ENCODE measurements around the gene MYBBP1A.

Gene MYBBP1A

GRCh38 chr17:4536259-4536741 is 18.9 kb downstream of the MYBBP1A start:
- TF ChIP-seq EZH2phosphoT487 (IDR thresholded peaks at IDR 0.05; ENCODE audit: low read depth) (no peak), CTCF (IDR thresholded peaks at IDR 0.05; ENCODE audit: low read depth, low read length) (no peak)
- Histone ChIP-seq H2AFZ (ENCODE audit: low read depth, low read length) (no peak overlapping the region), H3K4me3 (ENCODE audit: low read length) (no peak overlapping the region), H3K36me3 (replicated peaks; ENCODE audit: low read depth, low read length) (no peaks in the 10 kb centered on the region), H3K4me1 (ENCODE audit: low read length) (no peaks in the 10 kb centered on the region), H3K9me3 (ENCODE audit: insufficient read depth, low read length) (no peaks in the 10 kb centered on the region), H4K20me1 (ENCODE audit: insufficient read depth, low read length) (peaks cover 14% of the 10 kb centered on the region), H3K79me2 (ENCODE audit: low read length) (no peaks in the 10 kb centered on the region), H3K27ac (ENCODE audit: low read length) (no peak overlapping the region), H3K9ac (ENCODE audit: low read length) (no peak overlapping the region), H3K27me3 (ENCODE audit: low read depth, low read length) (no peaks in the 10 kb centered on the region), H3K4me2 (ENCODE audit: low read length) (no peak overlapping the region)

GRCh38 chr17:4535667-4536258 is 19.4 kb downstream of the MYBBP1A start:
- no peaks in the 10 kb centered on the region for H3K4me1 ChIP-seq (ENCODE audit: low read length)
- peaks cover 14% of the 10 kb centered on the region for H4K20me1 ChIP-seq (ENCODE audit: insufficient read depth, low read length)

GRCh38 chr17:4534928-4535666 is 20.1 kb downstream of the MYBBP1A start:
- Histone ChIP-seq H3K9ac (ENCODE audit: low read length) (no peak overlapping the region), H3K4me3 (ENCODE audit: low read length) (no peak overlapping the region), H4K20me1 (ENCODE audit: insufficient read depth, low read length) (peaks cover 14% of the 10 kb centered on the region), H3K4me2 (ENCODE audit: low read length) (no peak overlapping the region), H3K79me2 (ENCODE audit: low read length) (no peaks in the 10 kb centered on the region), H2AFZ (ENCODE audit: low read depth, low read length) (no peak overlapping the region), H3K36me3 (replicated peaks; ENCODE audit: low read depth, low read length) (no peaks in the 10 kb centered on the region), H3K27me3 (ENCODE audit: low read depth, low read length) (no peaks in the 10 kb centered on the region), H3K27ac (ENCODE audit: low read length) (no peak overlapping the region), H3K4me1 (ENCODE audit: low read length) (no peaks in the 10 kb centered on the region), H3K9me3 (ENCODE audit: insufficient read depth, low read length) (no peaks in the 10 kb centered on the region)
- TF ChIP-seq EZH2phosphoT487 (IDR thresholded peaks at IDR 0.05; ENCODE audit: low read depth) (no peak), CTCF (IDR thresholded peaks at IDR 0.05; ENCODE audit: low read depth, low read length) (no peak)

More at GRCh38 chr17:4535667-4536258, 19.4 kb downstream of the MYBBP1A start:
- Histone ChIP-seq H3K9me3 (ENCODE audit: insufficient read depth, low read length) (no peaks in the 10 kb centered on the region), H3K9ac (ENCODE audit: low read length) (no peak overlapping the region), H2AFZ (ENCODE audit: low read depth, low read length) (no peak overlapping the region), H3K36me3 (replicated peaks; ENCODE audit: low read depth, low read length) (no peaks in the 10 kb centered on the region), H3K27me3 (ENCODE audit: low read depth, low read length) (no peaks in the 10 kb centered on the region), H3K79me2 (ENCODE audit: low read length) (no peaks in the 10 kb centered on the region), H3K4me2 (ENCODE audit: low read length) (no peak overlapping the region), H3K27ac (ENCODE audit: low read length) (no peak overlapping the region), H3K4me3 (ENCODE audit: low read length) (no peak overlapping the region)
- TF ChIP-seq CTCF (IDR thresholded peaks at IDR 0.05; ENCODE audit: low read depth, low read length), result no peak
- no peak for TF ChIP-seq EZH2phosphoT487 (IDR thresholded peaks at IDR 0.05; ENCODE audit: low read depth)

- TF ChIP-seq CTCF (IDR thresholded peaks at IDR 0.05; ENCODE audit: low read depth, low read length) (no peak), EZH2phosphoT487 (IDR thresholded peaks at IDR 0.05; ENCODE audit: low read depth) (no peak)
- H4K20me1 ChIP-seq (ENCODE audit: insufficient read depth, low read length), result peaks cover 14% of the 10 kb centered on the region
- H3K27me3 ChIP-seq (ENCODE audit: low read depth, low read length), result peaks cover 3% of the 10 kb centered on the region; the same call in 1 of the 2 replicates
- H2AFZ ChIP-seq (ENCODE audit: low read depth, low read length), result no peak overlapping the region
- H3K79me2 ChIP-seq (ENCODE audit: low read length), result no peaks in the 10 kb centered on the region
- H3K9ac ChIP-seq (ENCODE audit: low read length), result no peak overlapping the region
- H3K36me3 ChIP-seq (replicated peaks; ENCODE audit: low read depth, low read length), result no peaks in the 10 kb centered on the region
- no peak overlapping the region for H3K4me2 ChIP-seq (ENCODE audit: low read length)
- no peak overlapping the region for H3K27ac ChIP-seq (ENCODE audit: low read length)
- no peaks in the 10 kb centered on the region for H3K4me1 ChIP-seq (ENCODE audit: low read length)
- no peak overlapping the region for H3K4me3 ChIP-seq (ENCODE audit: low read length)
- no peaks in the 10 kb centered on the region for H3K9me3 ChIP-seq (ENCODE audit: insufficient read depth, low read length)
These were observed 20.7 kb downstream of the MYBBP1A start for GRCh38 chr17:4534515-4534914.
